Measurements from ENCODE around the gene SUPT20H.

- TF ChIP-seq SNAI1 (CRISPR knock-in tag; IDR thresholded peaks at IDR 0.05; ENCODE audit: borderline replicate concordance), result no peak
- TF ChIP-seq CTCF (CRISPR knock-in tag; IDR thresholded peaks at IDR 0.05), result no peak
Measured at GRCh38 chr13:37106642-37107041, 47.2 kb upstream of the SUPT20H start.
